GM23248 (cell line): ENCODE data around the gene GLCCI1. TPM values are rescaled to one million over a fixed set of nuclear protein-coding genes. Genes with fewer than 3 reads are reported as not detected.
"Not testable (repeated sequence)": the region's sequence is repeated elsewhere in the genome, so short reads cannot be mapped to it uniquely, and the experiment has no call there.

Source experiments
- DNase-seq: peaks from one replicate; pipeline ENCODE4 v3.0.0-alpha.2; 2015
- H2AFZ ChIP-seq: fragments of 200-600 bp; sonication (generic); 2 replicates; pipeline ENCODE4 v1.6.1; 2016; ENCODE audit warnings: antibody characterized with exemption
- H3F3A ChIP-seq: fragments of 200-600 bp; sonication (generic); 2 replicates; pipeline ENCODE4 v1.6.1; 2016; ENCODE audit warnings: mild to moderate bottlenecking, antibody characterized with exemption, mixed run types; ENCODE audit not compliant: insufficient read depth
- H3K27ac ChIP-seq: fragments of 200-600 bp; sonication (generic); 2 replicates; pipeline ENCODE4 v1.5.1; 2016; ENCODE audit warnings: mild to moderate bottlenecking
- H3K27me3 ChIP-seq: fragments of 200-600 bp; sonication (generic); replicated peaks from 2 replicates; pipeline ENCODE4 v1.6.1; 2016; ENCODE audit warnings: mild to moderate bottlenecking; ENCODE audit not compliant: insufficient read depth
- H3K36me3 ChIP-seq: fragments of 200-600 bp; sonication (generic); 2 replicates; pipeline ENCODE4 v1.6.1; 2016; ENCODE audit warnings: low read depth, mild to moderate bottlenecking
- H3K4me1 ChIP-seq: fragments of 200-600 bp; sonication (generic); 2 replicates; pipeline ENCODE4 v1.6.1; 2016; ENCODE audit warnings: mild to moderate bottlenecking; ENCODE audit not compliant: insufficient read depth
- H3K4me2 ChIP-seq: fragments of 200-600 bp; sonication (generic); one replicate; pipeline ENCODE4 v1.6.1; 2016; ENCODE audit warnings: mild to moderate bottlenecking; ENCODE audit not compliant: unreplicated experiment
- H3K4me3 ChIP-seq: fragments of 200-600 bp; sonication (generic); 2 replicates; pipeline ENCODE4 v1.5.1; 2016; ENCODE audit warnings: mild to moderate bottlenecking
- H3K79me2 ChIP-seq: fragments of 200-600 bp; sonication (generic); 2 replicates; pipeline ENCODE4 v1.6.1; 2016; ENCODE audit warnings: mild to moderate bottlenecking; ENCODE audit not compliant: insufficient read depth
- H3K9ac ChIP-seq: fragments of 200-600 bp; sonication (generic); 2 replicates; pipeline ENCODE4 v1.6.1; 2016; ENCODE audit warnings: mild to moderate bottlenecking
- H3K9me2 ChIP-seq: fragments of 200-600 bp; sonication (generic); 2 replicates; pipeline ENCODE4 v1.6.1; 2016; ENCODE audit warnings: mixed run types, mild to moderate bottlenecking, moderate library complexity; ENCODE audit not compliant: insufficient read depth
- H3K9me3 ChIP-seq: fragments of 200-600 bp; sonication (generic); one replicate; pipeline ENCODE4 v1.6.1; 2017; ENCODE audit warnings: low read depth
- H4K20me1 ChIP-seq: fragments of 200-600 bp; sonication (generic); 2 replicates; pipeline ENCODE4 v1.6.0; 2016; ENCODE audit not compliant: insufficient read depth
- EZH2 ChIP-seq: fragments of 200-600 bp; sonication (generic); IDR thresholded peaks from 2 replicates; pipeline ENCODE4 v1.6.1; 2018; ENCODE audit warnings: antibody characterized with exemption, mild to moderate bottlenecking; ENCODE audit not compliant: insufficient read depth, poor library complexity, severe bottlenecking
- EZH2phosphoT487 ChIP-seq: fragments of 200-600 bp; sonication (generic); IDR thresholded peaks from 2 replicates; pipeline ENCODE4 v1.6.1; 2018; ENCODE audit warnings: antibody characterized with exemption, moderate library complexity, mild to moderate bottlenecking, low read depth; ENCODE audit not compliant: insufficient read depth
- WGBS, 2 experiments: methylation state at CpG; one replicate each; pipeline ENCODE4 v1.1.6; 2015 to 2017; ENCODE audit warnings: low lambda C conversion rate in 2 of 2, low coverage in 1 of 2; ENCODE audit errors: missing lambda C conversion rate in 2 of 2; 5-methylcytosine and 5-hydroxymethylcytosine counted together
- in situ Hi-C: fragments of 300-500 bp; cut with MboI; formaldehyde crosslinking; loops from 2 replicates; pipeline ENCODE4 v1.15.0; 2020
- polyA plus RNA-seq: library from polyadenylated mRNA; unstranded; fragments of >200 nt; fragmentation: Nextera tagmentation; extraction: Ambion mirVana; gene quantifications from 2 replicates; pipeline ENCODE4 v1.2.1, GENCODE V29; 2016
- total RNA-seq: library from RNA; depleted of rRNA; stranded (reverse); fragments of >200 nt; shearing (Covaris generic); gene quantifications from 2 replicates; pipeline ENCODE4 v1.2.3, GENCODE V29; 2014

Gene GLCCI1
- total and polyA plus RNA-seq, 2 experiments from 2014 or later, result 2.5 to 3.0 TPM

DNA sequence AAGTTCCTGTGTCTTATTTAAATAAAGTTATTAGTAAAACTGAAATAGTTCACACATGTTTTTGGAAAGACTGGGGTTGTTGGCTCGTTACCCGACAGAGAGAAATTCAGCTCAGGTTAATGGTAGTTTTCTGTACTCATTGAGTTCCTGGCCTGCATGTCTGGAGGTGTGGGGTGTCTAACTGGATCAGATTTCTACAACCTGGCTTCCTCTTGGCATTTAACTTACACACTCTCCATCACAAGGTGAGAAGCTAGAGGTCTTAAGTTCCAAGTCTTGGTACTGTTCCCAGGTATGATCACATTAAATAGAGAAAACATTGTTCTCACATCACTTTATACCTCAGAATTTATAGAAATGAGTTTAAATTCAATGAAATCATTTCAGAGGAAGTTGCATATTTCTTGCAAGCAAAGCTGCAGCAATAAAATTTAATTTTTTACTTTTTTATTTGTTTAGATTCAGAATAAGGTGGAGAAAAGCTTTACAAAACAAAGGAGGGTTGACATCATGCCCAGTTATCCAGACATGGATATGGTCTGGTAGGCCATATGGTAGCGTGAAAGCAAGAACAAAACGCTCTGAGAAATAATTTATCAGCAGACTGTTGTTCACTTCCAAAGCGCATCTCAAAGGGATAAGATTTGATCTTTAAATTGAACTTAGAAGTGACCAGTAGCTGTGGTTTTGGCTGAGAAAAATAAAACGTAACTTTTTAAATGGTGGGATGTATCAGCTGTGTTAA lies 120.6 kb downstream of the GLCCI1 start:
- no peak overlapping the region for H3K4me3 ChIP-seq
- no peak overlapping the region for H2AFZ ChIP-seq
- no peaks in the 10 kb centered on the region for H3K36me3 ChIP-seq
- TF ChIP-seq EZH2phosphoT487 (no peak), EZH2 (no peak)
- no peak overlapping the region for H3K4me2 ChIP-seq
- no peaks in the 10 kb centered on the region for H3K27me3 ChIP-seq
- no peaks in the 10 kb centered on the region for H3K79me2 ChIP-seq
- in situ Hi-C loops, result no loop called here
- WGBS, 2 experiments, result 94% methylated on average over 6 of the region's 6 CpGs
- H3K9ac ChIP-seq, result no peak overlapping the region
- DNase-seq, result no peak
- H3K9me2 ChIP-seq, result no peaks in the 10 kb centered on the region
- H3K9me3 ChIP-seq, result no peaks in the 10 kb centered on the region
- no peaks in the 10 kb centered on the region for H4K20me1 ChIP-seq
- no peaks in the 10 kb centered on the region for H3K4me1 ChIP-seq
- no peak overlapping the region for H3K27ac ChIP-seq
- no peaks in the 10 kb centered on the region for H3F3A ChIP-seq

DNA sequence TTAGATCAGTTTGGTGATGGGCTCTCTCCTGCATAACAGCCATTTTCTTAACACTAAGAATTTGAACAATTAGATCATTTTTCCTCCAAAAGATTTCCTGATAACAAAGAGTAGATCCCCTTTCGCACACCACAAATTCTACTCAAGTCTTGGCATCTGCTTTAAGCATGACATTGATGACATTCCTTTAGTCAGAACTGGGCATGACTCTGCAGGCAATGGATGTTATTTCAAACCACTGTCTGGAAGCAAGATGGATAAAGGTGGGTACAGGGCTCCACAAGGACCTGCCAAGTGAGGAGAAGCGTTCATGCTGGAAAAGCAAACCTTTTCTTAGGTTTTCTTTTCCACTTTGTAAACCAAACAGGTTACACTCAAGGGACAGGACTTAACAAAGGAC lies 123.5 kb downstream of the GLCCI1 start:
- Histone ChIP-seq H3K9me3 (no peaks in the 10 kb centered on the region), H3K27ac (no peak overlapping the region), H3K36me3 (no peaks in the 10 kb centered on the region), H3F3A (no peaks in the 10 kb centered on the region), H3K79me2 (no peaks in the 10 kb centered on the region), H3K4me3 (no peak overlapping the region), H3K9me2 (no peaks in the 10 kb centered on the region), H4K20me1 (no peaks in the 10 kb centered on the region), H3K27me3 (no peaks in the 10 kb centered on the region), H3K9ac (no peak overlapping the region), H3K4me1 (no peaks in the 10 kb centered on the region), H2AFZ (no peak overlapping the region), H3K4me2 (no peak overlapping the region)
- in situ Hi-C loops, result no loop called here
- TF ChIP-seq EZH2 (no peak), EZH2phosphoT487 (no peak)
- no peak for DNase-seq
- 66% methylated on average over 2 of the region's 2 CpGs for WGBS, 2 experiments

DNA sequence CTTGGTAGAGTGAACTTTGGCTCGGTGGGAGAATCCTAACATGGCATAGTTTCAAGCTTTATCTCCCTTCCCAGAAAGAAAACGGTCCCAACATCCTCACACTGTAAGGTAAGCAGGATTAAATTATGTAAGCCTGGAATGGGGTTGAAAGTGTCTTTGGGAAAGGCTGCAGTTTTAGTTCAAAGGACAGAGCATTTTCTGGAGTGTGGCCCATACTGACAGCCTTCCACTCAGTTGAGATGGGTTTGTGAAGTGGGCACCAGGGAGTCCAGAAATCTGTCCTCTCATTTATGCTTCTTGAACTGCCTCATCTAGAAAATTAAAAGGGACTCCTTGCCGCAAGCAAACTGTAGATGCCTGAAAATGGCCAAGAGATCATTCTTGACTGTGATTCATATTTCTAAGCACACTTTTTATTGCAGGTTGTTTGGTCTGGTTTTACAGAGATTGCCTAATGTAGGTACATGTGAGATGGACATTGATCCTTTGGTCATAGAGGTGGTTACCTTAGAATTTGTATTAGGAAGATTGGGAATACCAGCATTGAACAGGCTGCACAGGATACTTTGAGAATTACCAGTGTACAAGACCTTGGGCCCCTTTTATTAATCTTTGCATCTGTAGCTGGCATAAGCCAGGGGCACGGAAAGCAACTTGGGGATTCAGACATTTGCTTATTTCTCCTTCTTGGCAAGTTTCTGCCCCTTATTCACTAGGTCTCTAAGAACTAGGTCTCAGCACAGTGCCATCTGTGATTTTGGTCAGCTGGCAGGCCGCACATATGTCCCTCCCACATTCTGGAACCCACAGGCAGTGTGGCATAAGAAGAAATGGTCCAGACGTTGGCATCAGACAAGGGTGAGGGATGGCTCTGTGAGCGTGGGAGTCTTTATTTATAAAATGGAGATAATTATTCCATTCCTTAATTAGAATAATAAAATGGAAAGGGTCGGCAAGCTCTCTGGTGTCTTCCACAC lies 125.9 kb downstream of the GLCCI1 start:
- Histone ChIP-seq H4K20me1 (no peaks in the 10 kb centered on the region), H3K4me1 (no peaks in the 10 kb centered on the region), H3K27ac (no peak overlapping the region), H3K4me3 (no peak overlapping the region), H3K4me2 (no peak overlapping the region), H3K9me3 (no peaks in the 10 kb centered on the region), H3K79me2 (no peaks in the 10 kb centered on the region), H3K27me3 (no peaks in the 10 kb centered on the region), H3K9me2 (no peaks in the 10 kb centered on the region), H2AFZ (no peak overlapping the region), H3K9ac (no peak overlapping the region), H3K36me3 (no peaks in the 10 kb centered on the region), H3F3A (no peaks in the 10 kb centered on the region)
- WGBS, 2 experiments, result 57 to 59% methylated on average over 8 of the region's 8 CpGs
- DNase-seq, result no peak
- TF ChIP-seq EZH2, result no peak
- no peak for TF ChIP-seq EZH2phosphoT487
- in situ Hi-C loops, result no loop called here

DNA sequence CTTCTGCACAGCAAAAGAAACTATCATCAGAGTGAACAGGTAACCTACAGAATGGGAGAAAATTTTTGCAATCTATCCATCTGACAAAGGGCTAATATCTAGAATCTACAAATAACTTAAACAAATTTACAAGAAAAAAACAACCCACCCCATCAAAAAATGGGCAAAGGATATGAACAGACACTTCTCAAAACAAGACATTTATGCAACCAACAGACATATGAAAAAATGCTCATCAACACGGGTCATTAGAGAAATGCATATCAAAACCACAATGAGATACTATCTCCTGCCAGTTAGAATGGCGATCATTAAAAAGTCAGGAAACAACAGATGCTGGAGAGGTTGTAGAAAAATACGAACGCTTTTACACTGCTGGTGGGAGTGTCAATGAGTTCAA lies 132.7 kb downstream of the GLCCI1 start:
- not testable (repeated sequence) for H3K27me3 ChIP-seq

More for the DNA sequence above, 132.7 kb downstream of the GLCCI1 start:
- H3K9me2 ChIP-seq, H3K4me3 ChIP-seq, H3K9ac ChIP-seq, H3K4me1 ChIP-seq, H4K20me1 ChIP-seq, H3K79me2 ChIP-seq, H3K27ac ChIP-seq, H2AFZ ChIP-seq, in situ Hi-C loops, H3K9me3 ChIP-seq, H3F3A ChIP-seq, H3K36me3 ChIP-seq, H3K4me2 ChIP-seq, DNase-seq: not testable (repeated sequence)
- 46 to 48% methylated on average over 4 of the region's 4 CpGs for WGBS, 2 experiments
